ENCODE results near the gene MYO3B. TPM values are rescaled to one million over a fixed set of nuclear protein-coding genes. Genes with fewer than 3 reads are reported as not detected.
"Not testable (repeated sequence)": the region's sequence is repeated elsewhere in the genome, so short reads cannot be mapped to it uniquely, and the experiment has no call there.

Gene MYO3B
- total RNA-seq, 1 donor: 0.09 TPM

DNA sequence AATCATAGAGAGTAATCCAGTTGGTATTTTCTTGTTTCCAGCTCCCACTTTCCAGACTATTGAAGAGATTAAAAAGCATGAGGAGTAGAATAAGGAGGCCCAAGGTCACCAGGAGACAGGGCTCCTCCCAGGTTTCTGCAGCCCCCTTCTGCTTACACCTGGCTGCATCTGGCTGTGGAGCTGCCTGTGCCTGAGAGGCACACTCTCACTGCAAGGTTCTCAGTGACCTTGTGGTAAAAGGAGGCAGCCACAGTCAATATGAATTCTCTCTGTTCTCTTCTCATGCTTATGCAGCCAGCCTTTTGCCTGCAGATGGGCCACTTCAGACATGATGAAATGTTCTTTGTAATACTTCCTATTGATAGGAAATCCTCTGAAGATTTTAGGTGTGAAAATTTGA lies 233.7 kb downstream of the MYO3B start:
- H3K4me3 ChIP-seq (ENCODE audit: low read depth, low read length): no peak overlapping the region
- TF ChIP-seq, protein P1, sequence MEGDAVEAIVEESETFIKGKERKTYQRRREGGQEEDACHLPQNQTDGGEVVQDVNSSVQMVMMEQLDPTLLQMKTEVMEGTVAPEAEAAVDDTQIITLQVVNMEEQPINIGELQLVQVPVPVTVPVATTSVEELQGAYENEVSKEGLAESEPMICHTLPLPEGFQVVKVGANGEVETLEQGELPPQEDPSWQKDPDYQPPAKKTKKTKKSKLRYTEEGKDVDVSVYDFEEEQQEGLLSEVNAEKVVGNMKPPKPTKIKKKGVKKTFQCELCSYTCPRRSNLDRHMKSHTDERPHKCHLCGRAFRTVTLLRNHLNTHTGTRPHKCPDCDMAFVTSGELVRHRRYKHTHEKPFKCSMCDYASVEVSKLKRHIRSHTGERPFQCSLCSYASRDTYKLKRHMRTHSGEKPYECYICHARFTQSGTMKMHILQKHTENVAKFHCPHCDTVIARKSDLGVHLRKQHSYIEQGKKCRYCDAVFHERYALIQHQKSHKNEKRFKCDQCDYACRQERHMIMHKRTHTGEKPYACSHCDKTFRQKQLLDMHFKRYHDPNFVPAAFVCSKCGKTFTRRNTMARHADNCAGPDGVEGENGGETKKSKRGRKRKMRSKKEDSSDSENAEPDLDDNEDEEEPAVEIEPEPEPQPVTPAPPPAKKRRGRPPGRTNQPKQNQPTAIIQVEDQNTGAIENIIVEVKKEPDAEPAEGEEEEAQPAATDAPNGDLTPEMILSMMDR (IDR thresholded peaks at IDR 0.05; ENCODE audit: insufficient read depth, low read length): no peak
- no peak for DNase-seq (ENCODE audit: low read depth)

DNA sequence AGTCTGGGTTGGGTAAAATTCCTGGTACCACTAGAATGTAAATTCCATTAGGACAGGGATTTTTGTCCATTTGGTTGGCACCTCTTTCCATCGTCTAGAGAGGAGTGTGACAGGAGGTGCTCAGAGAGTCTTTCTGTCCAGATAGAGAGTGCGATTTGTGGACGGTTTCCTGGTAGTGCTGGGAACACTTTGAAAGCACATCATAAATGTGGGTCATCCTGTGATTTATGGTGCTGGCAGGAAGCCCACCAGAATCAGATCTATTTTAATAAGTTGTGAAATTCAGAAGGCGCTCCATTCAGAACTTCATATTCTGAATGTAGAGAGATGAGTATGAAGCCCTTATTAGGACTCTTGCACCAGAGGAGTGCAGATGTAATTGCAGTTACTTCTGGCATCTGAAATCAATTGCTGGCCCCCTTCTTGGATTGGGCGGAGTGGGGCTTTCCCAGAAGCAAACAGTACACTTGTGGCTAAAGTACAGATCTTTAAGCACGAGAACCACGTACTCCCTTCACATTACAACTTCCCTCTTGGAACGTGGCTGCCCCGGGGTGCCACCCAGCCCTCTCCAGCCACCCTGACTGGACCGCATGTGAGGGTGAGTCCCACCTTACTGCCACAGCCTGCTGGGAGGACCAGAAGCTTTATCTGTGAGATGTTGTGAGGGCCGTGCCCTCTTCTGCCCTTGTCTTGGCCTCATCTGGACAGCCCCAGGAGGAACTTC lies 243.2 kb downstream of the MYO3B start:
- TF ChIP-seq, protein P1 (IDR thresholded peaks at IDR 0.05; ENCODE audit: insufficient read depth, low read length): no peak
- DNase-seq (ENCODE audit: low read depth): no peak
- no peak overlapping the region for H3K4me3 ChIP-seq (ENCODE audit: low read depth, low read length)

DNA sequence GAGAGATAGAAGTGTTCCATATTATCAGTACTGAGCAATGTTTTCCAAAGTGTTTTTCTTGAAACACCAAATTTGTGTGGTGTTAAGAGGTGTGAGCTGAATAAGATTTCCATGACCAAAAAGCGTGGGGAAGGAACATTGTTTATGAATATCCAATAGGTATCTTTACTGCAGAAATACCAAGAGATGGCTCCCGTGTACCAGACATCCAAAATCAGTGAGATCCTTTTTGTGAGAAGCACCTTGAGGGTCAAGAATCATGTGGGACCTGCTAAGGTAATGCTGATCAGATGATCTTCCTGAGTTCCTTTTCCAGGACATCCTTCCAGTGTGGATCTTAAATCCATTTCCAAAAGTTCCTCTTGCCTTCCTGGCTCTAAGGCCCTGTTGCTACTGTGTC lies 246.0 kb downstream of the MYO3B start:
- no peak for DNase-seq (ENCODE audit: low read depth)
- no peak overlapping the region for H3K4me3 ChIP-seq (ENCODE audit: low read depth, low read length)

DNA sequence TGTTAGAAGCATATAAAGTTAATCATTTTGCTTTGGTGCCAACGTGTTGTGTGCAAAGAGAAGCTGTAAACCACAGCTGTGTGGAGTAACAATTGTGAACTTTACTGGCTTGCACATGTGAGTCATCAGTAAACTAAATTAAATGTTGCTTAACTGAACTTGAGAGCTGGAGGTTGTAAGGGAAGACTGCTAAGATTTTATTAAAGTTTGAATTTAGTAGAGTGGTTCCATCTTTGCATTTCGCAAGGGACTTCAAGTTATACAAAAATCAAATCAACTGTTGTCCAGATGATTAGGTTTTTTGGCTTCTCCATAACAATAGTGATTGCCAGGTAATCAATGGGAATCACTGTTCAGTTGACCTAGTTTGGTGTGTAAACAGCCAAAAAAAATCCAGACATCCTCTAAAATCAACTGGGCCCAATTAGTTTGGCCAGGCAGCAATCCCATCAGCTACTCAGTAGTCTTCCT lies 247.4 kb downstream of the MYO3B start:
- TF ChIP-seq, protein P1 (IDR thresholded peaks at IDR 0.05; ENCODE audit: insufficient read depth, low read length): no peak
- DNase-seq (ENCODE audit: low read depth): peak; percentile 5
- no peak overlapping the region for H3K4me3 ChIP-seq (ENCODE audit: low read depth, low read length)

More for the DNA sequence above, 246.0 kb downstream of the MYO3B start:
- TF ChIP-seq, protein P1 (IDR thresholded peaks at IDR 0.05; ENCODE audit: insufficient read depth, low read length): no peak

DNA sequence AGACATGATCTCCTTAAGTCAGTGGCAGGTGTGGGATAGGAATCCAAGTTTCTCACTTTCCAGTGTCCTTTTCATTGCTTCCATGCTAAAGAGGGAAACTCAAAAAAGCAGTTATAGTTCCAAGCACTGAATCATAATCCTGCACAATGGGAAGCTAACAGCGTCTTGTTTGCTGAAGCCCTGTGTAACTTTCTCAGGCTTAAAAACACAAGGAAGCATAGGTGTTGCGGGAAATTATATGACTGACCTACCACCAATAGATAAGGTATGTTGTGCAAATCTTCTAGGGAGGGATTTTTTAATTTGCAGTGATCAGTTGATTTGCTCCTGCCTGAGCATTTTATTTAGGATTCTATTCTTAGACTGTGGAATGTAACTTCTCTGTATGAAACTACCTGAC lies 250.9 kb downstream of the MYO3B start:
- DNase-seq (ENCODE audit: low read depth): no peak
- H3K4me3 ChIP-seq (ENCODE audit: low read depth, low read length): no peak overlapping the region
- TF ChIP-seq, protein P1 (IDR thresholded peaks at IDR 0.05; ENCODE audit: insufficient read depth, low read length): no peak

DNA sequence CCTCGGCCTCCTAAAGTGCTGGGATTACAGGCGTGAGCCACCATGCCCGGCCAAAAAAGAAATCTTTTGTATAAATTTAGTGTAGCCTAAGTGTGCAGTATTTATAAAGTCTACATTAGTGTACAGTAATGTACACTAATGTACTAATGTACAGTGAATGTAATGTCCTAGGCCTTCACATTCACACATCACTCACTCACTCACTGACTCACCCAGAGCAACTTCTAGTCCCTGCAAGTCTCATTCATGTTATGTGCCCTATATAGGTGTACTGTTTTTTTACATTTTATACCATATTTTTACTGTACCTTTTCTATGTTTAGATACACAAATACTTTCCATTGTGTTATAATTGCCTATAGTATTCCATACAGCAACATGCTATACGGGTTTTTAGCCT lies 254.9 kb downstream of the MYO3B start:
- TF ChIP-seq, protein P1 (IDR thresholded peaks at IDR 0.05; ENCODE audit: insufficient read depth, low read length): no peak
- no peak overlapping the region for H3K4me3 ChIP-seq (ENCODE audit: low read depth, low read length)
- DNase-seq (ENCODE audit: low read depth): no peak

DNA sequence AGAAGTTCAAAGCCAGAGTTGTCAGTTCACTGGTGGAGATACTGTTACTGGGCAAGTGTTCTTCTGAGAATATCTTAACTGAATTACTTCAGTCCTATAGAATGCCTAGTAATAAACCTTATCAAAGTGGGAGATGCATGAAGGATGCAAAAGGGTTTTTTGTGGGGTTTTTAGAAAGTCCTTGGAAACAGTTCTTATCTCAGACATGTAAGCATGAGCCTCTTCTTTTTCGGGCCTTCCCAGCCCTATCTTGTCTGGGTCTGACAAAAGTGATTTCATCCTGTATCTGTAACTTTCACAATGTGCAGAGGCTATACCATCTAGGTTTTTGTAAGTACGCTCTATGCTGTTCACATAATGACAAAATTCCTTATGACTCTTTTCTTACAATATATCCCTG lies 255.5 kb downstream of the MYO3B start:
- DNase-seq (ENCODE audit: low read depth): no peak
- TF ChIP-seq, protein P1 (IDR thresholded peaks at IDR 0.05; ENCODE audit: insufficient read depth, low read length): no peak

DNA sequence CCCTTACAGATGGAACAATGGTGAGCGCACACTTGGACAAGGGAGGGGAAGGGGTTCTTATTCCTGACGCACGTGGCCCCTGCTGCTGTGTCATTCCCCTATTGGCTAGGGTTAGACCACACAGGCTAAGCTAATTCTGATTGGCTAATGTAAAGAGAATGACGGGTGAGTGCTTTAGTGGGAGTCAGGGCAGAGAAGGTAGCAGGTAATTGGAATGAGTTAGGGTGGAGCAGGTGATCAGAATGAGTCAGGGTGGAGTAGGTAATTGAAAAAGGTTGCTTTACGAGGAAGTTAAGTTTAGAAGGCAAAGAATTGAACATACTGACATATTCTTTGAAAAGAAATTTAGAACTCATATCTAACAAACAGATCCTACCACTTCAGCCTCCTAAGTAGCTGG lies 256.4 kb downstream of the MYO3B start:
- H3K4me3 ChIP-seq (ENCODE audit: low read depth, low read length); DNase-seq (ENCODE audit: low read depth): not testable (repeated sequence)

More for the DNA sequence above, 255.5 kb downstream of the MYO3B start:
- H3K4me3 ChIP-seq (ENCODE audit: low read depth, low read length): no peak overlapping the region

Data from fibroblast of the aortic adventitia (primary cell).